Measurements from ENCODE around the gene LUC7L2. TPM values are rescaled to one million over a fixed set of nuclear protein-coding genes. Genes with fewer than 3 reads are reported as not detected.

The LUC7L2 gene
- total RNA-seq, 4 donors from 2014 or later: 46.6 to 78.9 (median 61.1) TPM

- ATAC-seq (ENCODE audit: low FRiP score): no peak
- DNase-seq (ENCODE audit: low spot score): no peak
- no peak for TF ChIP-seq CTCF (IDR thresholded peaks at IDR 0.05)
Observed at GRCh38 chr7:139384611-139385010, 24.9 kb downstream of the LUC7L2 start.

GRCh38 chr7:139387594-139387993 is 27.9 kb downstream of the LUC7L2 start:
- TF ChIP-seq CTCF (IDR thresholded peaks at IDR 0.05): no peak
- ATAC-seq (ENCODE audit: low FRiP score) (no peak), DNase-seq (ENCODE audit: low spot score) (no peak)

GRCh38 chr7:139389091-139389490 is 29.4 kb downstream of the LUC7L2 start:
- no peak for ATAC-seq (ENCODE audit: low FRiP score)
- no peak for TF ChIP-seq CTCF (IDR thresholded peaks at IDR 0.05)
- no peak for DNase-seq (ENCODE audit: low spot score)

- TF ChIP-seq CTCF (IDR thresholded peaks at IDR 0.05): no peak
- ATAC-seq (ENCODE audit: low FRiP score) (no peak), DNase-seq (ENCODE audit: low spot score) (no peak)
Observed at GRCh38 chr7:139389774-139390173, 30.1 kb downstream of the LUC7L2 start.

GRCh38 chr7:139393621-139394211 is 34.0 kb downstream of the LUC7L2 start:
- no peak for ATAC-seq (ENCODE audit: low FRiP score)
- DNase-seq (ENCODE audit: low spot score): no peak
- no peak for TF ChIP-seq CTCF (IDR thresholded peaks at IDR 0.05)

- DNase-seq (ENCODE audit: low spot score): no peak
- no peak for ATAC-seq (ENCODE audit: low FRiP score)
- TF ChIP-seq CTCF (IDR thresholded peaks at IDR 0.05): no peak
Observed at GRCh38 chr7:139394540-139394939, 34.8 kb downstream of the LUC7L2 start.

GRCh38 chr7:139396323-139396951 is 36.7 kb downstream of the LUC7L2 start:
- no peak for ATAC-seq (ENCODE audit: low FRiP score)
- no peak for TF ChIP-seq CTCF (IDR thresholded peaks at IDR 0.05)
- DNase-seq (ENCODE audit: low spot score): no peak

Data from omental fat pad (tissue), 4 donors.